GM12874 (cell line): ENCODE measurements around the gene PSMD9.

ENCODE experiments used
- CTCF ChIP-seq: IDR thresholded peaks from 2 replicates; pipeline ENCODE4 v1.5.1; 2011; ENCODE audit warnings: low read depth, mild to moderate bottlenecking, control low read depth, low read length, moderate library complexity; ENCODE audit not compliant: insufficient read depth

PSMD9 gene, protein sequence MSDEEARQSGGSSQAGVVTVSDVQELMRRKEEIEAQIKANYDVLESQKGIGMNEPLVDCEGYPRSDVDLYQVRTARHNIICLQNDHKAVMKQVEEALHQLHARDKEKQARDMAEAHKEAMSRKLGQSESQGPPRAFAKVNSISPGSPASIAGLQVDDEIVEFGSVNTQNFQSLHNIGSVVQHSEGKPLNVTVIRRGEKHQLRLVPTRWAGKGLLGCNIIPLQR

DNA sequence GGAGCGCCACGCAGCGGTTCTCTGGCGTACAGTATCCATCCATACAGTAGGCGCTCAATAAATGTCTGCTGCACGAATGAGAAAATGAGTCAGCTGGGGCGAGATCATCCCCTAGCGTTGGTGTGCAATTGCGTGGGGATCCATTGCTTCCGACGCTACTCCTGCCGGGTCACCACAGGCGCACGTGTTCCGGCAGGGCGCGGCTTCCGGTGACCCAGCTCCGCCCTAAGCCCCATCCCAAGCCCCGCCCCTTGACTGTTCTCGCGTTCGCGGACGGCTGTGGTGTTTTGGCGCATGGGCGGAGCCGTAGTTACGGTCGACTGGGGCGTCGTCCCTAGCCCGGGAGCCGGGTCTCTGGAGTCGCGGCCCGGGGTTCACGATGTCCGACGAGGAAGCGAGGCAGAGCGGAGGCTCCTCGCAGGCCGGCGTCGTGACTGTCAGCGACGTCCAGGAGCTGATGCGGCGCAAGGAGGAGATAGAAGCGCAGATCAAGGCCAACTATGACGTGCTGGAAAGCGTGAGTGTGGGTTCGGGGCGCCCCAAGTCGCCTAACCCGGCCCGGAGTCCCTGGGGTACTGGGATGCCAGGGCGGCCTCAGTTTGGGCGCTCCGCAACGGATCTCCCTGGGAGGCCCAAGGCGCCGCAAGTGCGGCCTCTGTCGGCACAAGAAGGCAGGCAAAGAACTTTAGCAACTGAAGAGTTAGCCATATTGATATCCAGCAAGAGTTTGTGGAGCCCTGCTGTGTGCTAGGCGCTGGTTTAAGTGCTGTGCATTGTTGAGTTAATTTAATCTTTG, at the start of gene PSMD9:
TSS of gene PSMD9 (plus strand) at position 313 of the 796 bp plus-strand sequence. CDS start at position 380, 67 bp downstream.
- TF ChIP-seq CTCF: peak; percentile 69

DNA sequence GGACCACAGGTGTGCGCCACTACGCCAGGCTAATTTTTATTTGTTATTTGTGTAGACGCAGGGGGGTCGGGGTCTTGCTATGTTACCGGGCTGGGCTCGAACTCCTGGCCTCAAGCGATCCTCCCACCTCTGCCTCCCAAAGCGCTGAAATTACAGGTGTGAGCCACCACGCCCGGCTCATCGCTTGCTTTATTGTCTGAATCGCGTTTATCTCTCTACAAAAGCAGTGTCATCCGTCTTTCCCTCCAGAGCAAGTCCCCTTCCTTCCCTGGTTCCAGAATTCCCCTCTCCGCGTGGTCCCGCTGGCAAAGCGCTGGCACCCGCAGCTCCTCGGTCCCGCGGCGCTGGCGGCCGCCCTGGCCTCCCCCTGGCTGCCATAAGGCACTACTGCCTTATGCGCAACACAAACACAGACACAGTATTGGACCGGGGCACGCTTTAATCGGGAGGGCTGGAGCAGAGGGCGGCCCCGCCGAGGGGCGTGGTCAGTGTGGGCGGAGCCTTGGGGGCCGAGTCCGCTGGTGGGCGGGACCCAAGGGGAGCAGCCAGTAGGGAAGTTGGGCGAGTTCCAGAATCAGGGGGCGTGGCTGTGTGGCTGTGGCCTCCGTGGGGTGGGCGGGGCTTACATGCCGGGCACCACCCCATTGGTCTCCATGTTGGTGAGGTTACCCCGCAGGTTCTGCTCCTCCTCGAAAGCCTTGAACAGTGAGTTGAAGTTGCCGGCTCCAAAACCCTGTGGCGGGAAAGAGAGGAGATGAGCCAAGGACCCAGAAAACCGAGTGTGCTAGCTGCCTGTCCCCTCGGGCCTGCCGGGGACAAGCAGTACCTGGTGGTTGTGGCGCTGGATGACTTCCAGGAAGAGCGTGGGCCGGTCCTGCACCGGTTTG, 49.2 kb upstream of the PSMD9 start:
- peak; percentile 31; the same call in 1 of the 2 replicates for TF ChIP-seq CTCF

- TF ChIP-seq CTCF: no peak
These were observed 48.4 kb upstream of the PSMD9 start for GRCh38 chr12:121839993-121840761.

DNA sequence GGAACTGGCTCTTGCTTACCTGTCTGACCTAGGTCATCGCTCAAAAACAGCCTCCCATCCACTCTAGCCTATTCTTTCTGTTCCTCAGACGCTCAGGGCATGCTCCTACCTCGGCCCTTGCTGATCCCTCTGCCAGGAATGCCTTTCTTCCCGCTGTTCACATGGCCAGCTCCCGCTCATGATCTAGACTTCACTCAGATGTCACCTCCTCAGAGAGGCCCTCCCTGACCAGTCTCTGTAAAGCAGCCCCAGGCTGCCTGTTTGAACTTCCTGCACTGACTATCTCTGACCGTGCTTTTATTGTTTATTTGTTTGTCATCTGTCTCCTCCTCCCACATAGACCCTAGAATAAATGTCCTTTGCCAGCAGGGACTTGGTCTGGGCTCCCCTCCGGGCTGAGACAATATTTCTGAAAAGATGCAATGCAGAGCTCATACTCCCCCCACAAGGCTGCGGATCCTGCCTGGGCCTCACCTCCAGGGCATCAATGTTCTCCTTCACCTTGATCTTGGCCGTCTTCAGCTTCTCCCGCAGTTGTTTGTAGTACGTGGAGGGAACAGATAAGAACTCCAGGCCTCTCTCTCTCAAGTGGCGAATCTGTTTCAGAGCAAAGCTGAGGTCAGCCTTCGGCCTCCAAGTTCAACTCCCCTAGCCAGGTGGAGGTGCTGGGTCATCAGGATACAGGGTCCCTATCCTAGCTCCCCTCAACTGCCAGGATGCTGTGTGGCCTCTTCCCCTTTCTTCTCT, 45.2 kb upstream of the PSMD9 start:
- TF ChIP-seq CTCF: no peak

GRCh38 chr12:121845701-121846100, 42.9 kb upstream of the PSMD9 start:
- no peak for TF ChIP-seq CTCF

GRCh38 chr12:121849211-121849610, 39.4 kb upstream of the PSMD9 start:
- no peak for TF ChIP-seq CTCF
